ACC112 (cell line): ENCODE measurements around the gene MARCHF11.

ENCODE experiments used
- H2AFZ ChIP-seq: fragments of 200-600 bp; sonication (generic); one replicate; pipeline ENCODE4 v1.6.0; 2017; ENCODE audit warnings: antibody characterized with exemption, low read length; ENCODE audit not compliant: unreplicated experiment
- H3K27ac ChIP-seq: fragments of 200-600 bp; sonication (generic); 2 replicates; pipeline ENCODE4 v1.5.1; 2014; ENCODE audit warnings: low read depth, mild to moderate bottlenecking, antibody characterized with exemption, low read length, moderate library complexity
- H3K27me3 ChIP-seq: fragments of 200-600 bp; sonication (generic); 2 replicates; pipeline ENCODE4 v1.6.1; 2014; ENCODE audit warnings: mild to moderate bottlenecking, antibody characterized with exemption, low read length, moderate library complexity, mixed read lengths; ENCODE audit not compliant: insufficient read depth
- H3K36me3 ChIP-seq: fragments of 200-600 bp; sonication (generic); 2 replicates; pipeline ENCODE4 v1.6.1; 2016; ENCODE audit warnings: mild to moderate bottlenecking, antibody characterized with exemption, low read length, moderate library complexity, mixed read lengths; ENCODE audit not compliant: insufficient read depth
- H3K4me1 ChIP-seq: fragments of 200-600 bp; sonication (generic); one replicate; pipeline ENCODE4 v1.6.1; 2016; ENCODE audit warnings: low read length, mixed read lengths; ENCODE audit not compliant: insufficient read depth, unreplicated experiment, control insufficient read depth
- H3K4me3 ChIP-seq: fragments of 200-600 bp; sonication (generic); 2 replicates; pipeline ENCODE4 v1.5.1; 2014; ENCODE audit warnings: mild to moderate bottlenecking, low read depth, low read length
- H3K79me2 ChIP-seq: fragments of 200-600 bp; sonication (generic); one replicate; pipeline ENCODE4 v1.6.0; 2016; ENCODE audit warnings: low read length; ENCODE audit not compliant: control insufficient read depth, unreplicated experiment, insufficient read depth

The MARCHF11 gene, protein sequence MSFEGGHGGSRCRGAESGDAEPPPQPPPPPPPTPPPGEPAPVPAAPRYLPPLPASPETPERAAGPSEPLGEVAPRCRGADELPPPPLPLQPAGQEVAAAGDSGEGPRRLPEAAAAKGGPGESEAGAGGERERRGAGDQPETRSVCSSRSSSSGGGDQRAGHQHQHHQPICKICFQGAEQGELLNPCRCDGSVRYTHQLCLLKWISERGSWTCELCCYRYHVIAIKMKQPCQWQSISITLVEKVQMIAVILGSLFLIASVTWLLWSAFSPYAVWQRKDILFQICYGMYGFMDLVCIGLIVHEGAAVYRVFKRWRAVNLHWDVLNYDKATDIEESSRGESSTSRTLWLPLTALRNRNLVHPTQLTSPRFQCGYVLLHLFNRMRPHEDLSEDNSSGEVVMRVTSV

GRCh38 chr5:16179511-16179935 is at the start of gene MARCHF11:
Gene MARCHF11, minus strand, starts transcription at chr5:16179791. Its CDS starts 216 bp downstream, at chr5:16179575.
- Histone ChIP-seq H3K27me3 (peaks cover 53% of the 10 kb centered on the region), H3K79me2 (no peaks in the 10 kb centered on the region), H3K27ac (no peak within 1 kb of the TSS), H3K36me3 (no peaks in the 10 kb centered on the region), H2AFZ (no peak within 1 kb of the TSS), H3K4me3 (no peak within 1 kb of the TSS), H3K4me1 (no peaks in the 10 kb centered on the region)

GRCh38 chr5:16225927-16226326 is 46.3 kb upstream of the MARCHF11 start:
- H3K27me3 ChIP-seq = no peaks in the 10 kb centered on the region
- no peak overlapping the region for H2AFZ ChIP-seq
- no peak overlapping the region for H3K4me3 ChIP-seq
- no peaks in the 10 kb centered on the region for H3K79me2 ChIP-seq
- no peaks in the 10 kb centered on the region for H3K36me3 ChIP-seq
- no peaks in the 10 kb centered on the region for H3K4me1 ChIP-seq
- no peak overlapping the region for H3K27ac ChIP-seq

GRCh38 chr5:16192311-16192710 is 12.7 kb upstream of the MARCHF11 start:
- H3K4me3 ChIP-seq = no peak overlapping the region
- H3K79me2 ChIP-seq = no peaks in the 10 kb centered on the region
- no peaks in the 10 kb centered on the region for H3K27me3 ChIP-seq
- no peak overlapping the region for H3K27ac ChIP-seq
- H2AFZ ChIP-seq = no peak overlapping the region
- H3K36me3 ChIP-seq = no peaks in the 10 kb centered on the region
- no peaks in the 10 kb centered on the region for H3K4me1 ChIP-seq

DNA sequence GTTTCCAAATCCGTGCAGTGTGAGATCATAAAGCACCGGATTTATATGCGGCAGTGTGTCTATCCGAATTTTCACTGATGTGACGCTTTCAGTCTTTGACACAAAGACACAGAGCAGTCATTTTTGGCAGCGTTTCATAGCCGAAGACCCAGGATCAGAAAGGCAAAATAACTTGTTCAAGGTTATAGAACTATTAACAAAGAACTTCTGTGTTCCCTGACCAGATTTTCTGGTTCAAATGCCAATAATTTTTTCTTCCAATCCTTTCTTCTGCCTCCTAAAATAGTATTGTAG is 1.1 kb upstream of the MARCHF11 start:
- no peak overlapping the region for H2AFZ ChIP-seq
- no peaks in the 10 kb centered on the region for H3K79me2 ChIP-seq
- no peaks in the 10 kb centered on the region for H3K36me3 ChIP-seq
- H3K27me3 ChIP-seq = peaks cover 55% of the 10 kb centered on the region
- H3K4me1 ChIP-seq = no peaks in the 10 kb centered on the region
- H3K4me3 ChIP-seq = no peak overlapping the region
- no peak overlapping the region for H3K27ac ChIP-seq

GRCh38 chr5:16179936-16180788 is 571 bp upstream of the MARCHF11 start:
- Histone ChIP-seq H3K4me3 (no peak overlapping the region), H3K27ac (no peak overlapping the region), H3K27me3 (peaks cover 55% of the 10 kb centered on the region), H2AFZ (no peak overlapping the region), H3K36me3 (no peaks in the 10 kb centered on the region), H3K79me2 (no peaks in the 10 kb centered on the region), H3K4me1 (no peaks in the 10 kb centered on the region)

DNA sequence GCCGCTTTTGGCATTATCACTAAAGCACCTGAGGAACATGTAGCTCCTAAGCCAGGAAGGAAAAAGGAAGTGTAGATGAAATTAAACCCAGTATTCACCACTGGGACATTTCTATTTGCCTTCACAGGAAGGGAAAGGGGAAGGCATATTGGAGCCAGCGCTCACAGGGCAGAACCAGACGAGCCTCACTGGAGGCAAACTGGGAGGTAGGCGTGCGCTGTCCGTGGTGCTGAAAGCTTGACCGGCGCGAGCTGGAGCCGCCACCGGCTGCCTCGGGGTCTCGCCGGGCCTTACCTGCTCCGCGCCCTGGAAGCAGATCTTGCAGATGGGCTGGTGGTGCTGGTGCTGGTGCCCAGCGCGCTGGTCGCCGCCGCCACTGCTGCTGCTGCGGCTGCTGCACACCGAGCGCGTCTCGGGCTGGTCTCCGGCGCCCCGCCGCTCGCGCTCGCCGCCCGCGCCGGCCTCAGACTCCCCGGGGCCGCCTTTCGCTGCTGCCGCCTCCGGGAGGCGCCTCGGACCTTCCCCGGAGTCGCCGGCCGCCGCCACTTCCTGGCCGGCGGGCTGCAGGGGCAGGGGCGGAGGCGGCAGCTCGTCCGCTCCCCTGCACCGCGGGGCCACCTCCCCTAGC is 732 bp downstream of the MARCHF11 start:
- no peak overlapping the region for H3K4me3 ChIP-seq
- peaks cover 51% of the 10 kb centered on the region for H3K27me3 ChIP-seq
- H3K27ac ChIP-seq = no peak overlapping the region

DNA sequence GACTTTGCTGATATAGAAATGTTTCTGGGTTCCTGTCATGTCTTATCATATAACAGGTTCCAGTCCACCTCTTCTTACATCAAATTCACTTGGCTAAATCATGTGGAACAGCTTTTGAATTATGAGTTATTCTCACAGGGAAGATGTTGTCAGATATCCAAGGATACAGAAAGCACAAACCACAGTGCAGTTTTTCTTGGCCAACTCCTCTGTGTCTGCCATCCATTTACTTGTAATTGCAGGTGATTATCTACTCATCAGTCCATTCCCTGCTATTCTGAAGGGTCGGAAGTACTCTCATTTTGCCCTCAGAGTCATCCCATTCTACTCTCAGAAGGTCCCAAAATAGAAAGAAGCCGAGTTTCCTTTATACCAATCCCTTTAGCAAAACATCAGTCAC is 10.0 kb downstream of the MARCHF11 start:
- no peaks in the 10 kb centered on the region for H3K36me3 ChIP-seq
- H3K27me3 ChIP-seq = peaks cover 28% of the 10 kb centered on the region; the same call in 1 of the 2 replicates
- H3K79me2 ChIP-seq = no peaks in the 10 kb centered on the region
- no peak overlapping the region for H2AFZ ChIP-seq
- H3K4me3 ChIP-seq = no peak overlapping the region
- H3K4me1 ChIP-seq = no peaks in the 10 kb centered on the region
- no peak overlapping the region for H3K27ac ChIP-seq

More for the DNA sequence above, 732 bp downstream of the MARCHF11 start:
- no peaks in the 10 kb centered on the region for H3K36me3 ChIP-seq
- no peak overlapping the region for H2AFZ ChIP-seq
- H3K79me2 ChIP-seq = no peaks in the 10 kb centered on the region
- no peaks in the 10 kb centered on the region for H3K4me1 ChIP-seq

- H3K27ac ChIP-seq = no peak overlapping the region
- no peak overlapping the region for H2AFZ ChIP-seq
- no peak overlapping the region for H3K4me3 ChIP-seq
- no peaks in the 10 kb centered on the region for H3K36me3 ChIP-seq
- H3K4me1 ChIP-seq = no peaks in the 10 kb centered on the region
- H3K27me3 ChIP-seq = peaks cover 10% of the 10 kb centered on the region
- no peaks in the 10 kb centered on the region for H3K79me2 ChIP-seq
These were observed 18.9 kb downstream of the MARCHF11 start for GRCh38 chr5:16160706-16161105.

DNA sequence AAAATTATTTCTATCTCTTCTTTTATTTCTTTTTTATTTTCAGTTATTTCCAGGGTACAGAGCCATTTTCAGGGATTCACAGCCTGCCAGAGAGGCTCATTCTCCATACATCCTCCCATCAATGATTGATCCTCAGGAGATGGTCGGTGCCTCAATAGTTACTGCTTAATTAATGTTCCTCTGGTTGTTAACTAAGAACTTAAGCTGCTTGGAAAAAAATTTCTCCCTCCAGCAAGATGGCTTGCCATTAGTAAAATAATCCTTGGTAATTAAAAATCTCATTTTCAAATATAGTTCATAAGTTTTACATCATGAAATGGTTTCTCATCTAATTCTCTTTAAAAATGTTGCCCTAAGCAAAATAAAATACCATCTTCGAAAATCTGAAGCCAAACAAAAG is 20.0 kb downstream of the MARCHF11 start:
- Histone ChIP-seq H3K79me2 (no peaks in the 10 kb centered on the region), H3K4me1 (no peaks in the 10 kb centered on the region), H3K4me3 (no peak overlapping the region), H2AFZ (no peak overlapping the region), H3K36me3 (no peaks in the 10 kb centered on the region), H3K27me3 (peaks cover 10% of the 10 kb centered on the region), H3K27ac (no peak overlapping the region)

DNA sequence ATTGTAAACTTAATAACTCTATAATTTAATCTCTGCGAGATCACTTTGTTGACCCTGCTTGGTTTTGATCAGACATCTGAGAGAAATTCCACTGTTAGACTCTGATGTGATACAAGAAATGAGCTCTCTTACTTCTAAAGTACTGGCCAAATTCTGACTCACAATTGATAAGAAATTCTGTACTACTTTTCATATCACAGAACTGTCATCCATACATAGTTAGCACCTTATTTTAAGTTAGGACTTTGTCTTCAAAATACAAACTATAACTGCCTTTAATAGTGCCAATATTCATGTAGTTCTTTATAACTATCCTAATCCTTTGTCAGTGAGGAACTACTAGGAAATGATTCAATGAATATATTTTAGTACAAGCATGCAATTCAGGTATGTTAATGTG is 23.4 kb downstream of the MARCHF11 start:
- Histone ChIP-seq H3K4me1 (no peaks in the 10 kb centered on the region), H3K27ac (no peak overlapping the region), H2AFZ (no peak overlapping the region)

More for the DNA sequence above, 23.4 kb downstream of the MARCHF11 start:
- Histone ChIP-seq H3K4me3 (no peak overlapping the region), H3K27me3 (peaks cover 2% of the 10 kb centered on the region; the same call in 1 of the 2 replicates), H3K36me3 (no peaks in the 10 kb centered on the region), H3K79me2 (no peaks in the 10 kb centered on the region)
